ENCODE results near the gene GET4. TPM values are rescaled to one million over a fixed set of nuclear protein-coding genes. Genes with fewer than 3 reads are reported as not detected.
"Not testable (repeated sequence)": the region's sequence is repeated elsewhere in the genome, so short reads cannot be mapped to it uniquely, and the experiment has no call there.

The GET4 gene
- total RNA-seq, 2 donors from 2014 or later: 32.5 to 34.1 TPM

- H3K36me3 Mint-ChIP-seq: peaks cover 5 to 11% of the 10 kb centered on the region in 2 donors
- ATAC-seq (no peak), DNase-seq (ENCODE audit: low spot score in 2 of 2) (no peak)
- H3K9me3 Mint-ChIP-seq: no peaks in the 10 kb centered on the region
- H3K27ac Mint-ChIP-seq: peak overlapping the region; percentile 9 to 87
Measured at GRCh38 chr7:859359-860030, 16.9 kb upstream of the GET4 start.

GRCh38 chr7:860149-860548 lies 16.2 kb upstream of the GET4 start:
- peak overlapping the region; percentile 9 to 29 for H3K27ac Mint-ChIP-seq

GRCh38 chr7:861222-861621 lies 15.1 kb upstream of the GET4 start:
- Mint-ChIP-seq H3K9me3 (no peaks in the 10 kb centered on the region), H3K36me3 (peaks cover 5 to 11% of the 10 kb centered on the region in 2 donors), H3K27ac (peak overlapping the region in 1 of 2 donors; percentile 89)
- DNase-seq (ENCODE audit: low spot score in 2 of 2) (no peak), ATAC-seq (no peak)

More at GRCh38 chr7:860149-860548, 16.2 kb upstream of the GET4 start:
- DNase-seq (ENCODE audit: low spot score in 2 of 2): no peak
- Mint-ChIP-seq H3K9me3 (no peaks in the 10 kb centered on the region), H3K36me3 (peaks cover 5 to 11% of the 10 kb centered on the region in 2 donors)
- no peak for ATAC-seq

- H3K27ac Mint-ChIP-seq: peak overlapping the region in 1 of 2 donors; percentile 89
- DNase-seq (ENCODE audit: low spot score in 2 of 2) (no peak), ATAC-seq (no peak)
- H3K36me3 Mint-ChIP-seq: peaks cover 5 to 11% of the 10 kb centered on the region in 2 donors
- H3K9me3 Mint-ChIP-seq: no peaks in the 10 kb centered on the region
Measured at GRCh38 chr7:862157-862556, 14.2 kb upstream of the GET4 start.

GRCh38 chr7:863106-863505 lies 13.2 kb upstream of the GET4 start:
- DNase-seq (ENCODE audit: low spot score in 2 of 2) (no peak), ATAC-seq (no peak)
- no peak overlapping the region for H3K27ac Mint-ChIP-seq
- H3K9me3 Mint-ChIP-seq: no peaks in the 10 kb centered on the region
- H3K36me3 Mint-ChIP-seq: peaks cover 5 to 11% of the 10 kb centered on the region in 2 donors

- H3K27ac Mint-ChIP-seq: no peak overlapping the region
- ATAC-seq: no peak
- DNase-seq (ENCODE audit: low spot score in 2 of 2): no peak
- H3K9me3 Mint-ChIP-seq: no peaks in the 10 kb centered on the region
- H3K36me3 Mint-ChIP-seq: peaks cover 0 to 14% of the 10 kb centered on the region in 2 donors
Measured at GRCh38 chr7:865921-866320, 10.4 kb upstream of the GET4 start.

- DNase-seq (ENCODE audit: low spot score in 2 of 2): no peak
- Mint-ChIP-seq H3K36me3 (peaks cover 0 to 13% of the 10 kb centered on the region in 2 donors), H3K9me3 (no peaks in the 10 kb centered on the region), H3K27ac (peak overlapping the region in 1 of 2 donors; percentile 92)
- ATAC-seq: no peak
Measured at GRCh38 chr7:867001-867405, 9.4 kb upstream of the GET4 start.

- ATAC-seq (peak in 1 of 2 donors; percentile 9), DNase-seq (ENCODE audit: low spot score in 2 of 2) (no peak)
- Mint-ChIP-seq H3K36me3 (peaks cover 0 to 13% of the 10 kb centered on the region in 2 donors), H3K9me3 (no peaks in the 10 kb centered on the region), H3K27ac (peak overlapping the region in 1 of 2 donors; percentile 1)
Measured at GRCh38 chr7:867406-868188, 8.8 kb upstream of the GET4 start.

GRCh38 chr7:868189-868486 lies 8.2 kb upstream of the GET4 start:
- no peak for DNase-seq (ENCODE audit: low spot score in 2 of 2)
- peaks cover 2 to 13% of the 10 kb centered on the region in 2 donors for H3K36me3 Mint-ChIP-seq
- no peak overlapping the region for H3K27ac Mint-ChIP-seq
- no peak for ATAC-seq
- no peaks in the 10 kb centered on the region for H3K9me3 Mint-ChIP-seq

- H3K9me3 Mint-ChIP-seq: no peaks in the 10 kb centered on the region
- peaks cover 10 to 13% of the 10 kb centered on the region in 2 donors for H3K36me3 Mint-ChIP-seq
- ATAC-seq (no peak), DNase-seq (ENCODE audit: low spot score in 2 of 2) (no peak)
- peak overlapping the region in 1 of 2 donors; percentile 29 for H3K27ac Mint-ChIP-seq
Measured at GRCh38 chr7:869348-869747, 7.0 kb upstream of the GET4 start.

GRCh38 chr7:871900-872537 lies 4.3 kb upstream of the GET4 start:
- DNase-seq (ENCODE audit: low spot score in 2 of 2): no peak
- no peaks in the 10 kb centered on the region for H3K9me3 Mint-ChIP-seq
- peaks cover 10 to 13% of the 10 kb centered on the region in 2 donors for H3K36me3 Mint-ChIP-seq
- H3K27ac Mint-ChIP-seq: peak overlapping the region in 1 of 2 donors; percentile 60
- ATAC-seq: no peak

- peaks cover 10 to 13% of the 10 kb centered on the region in 2 donors for H3K36me3 Mint-ChIP-seq
- ATAC-seq, H3K9me3 Mint-ChIP-seq: not testable (repeated sequence)
Measured at GRCh38 chr7:872685-873084, 3.7 kb upstream of the GET4 start.

GRCh38 chr7:873367-874002 lies 2.9 kb upstream of the GET4 start:
- no peaks in the 10 kb centered on the region for H3K9me3 Mint-ChIP-seq
- H3K36me3 Mint-ChIP-seq: peaks cover 10 to 13% of the 10 kb centered on the region in 2 donors
- ATAC-seq (peak; percentile 21 to 38), DNase-seq (ENCODE audit: low spot score in 2 of 2) (peak; percentile 73 to 77)
- H3K27ac Mint-ChIP-seq: peak overlapping the region; percentile 22 to 78

More at GRCh38 chr7:872685-873084, 3.7 kb upstream of the GET4 start:
- H3K27ac Mint-ChIP-seq: peak overlapping the region in 1 of 2 donors; percentile 78
- not testable (repeated sequence) for DNase-seq (ENCODE audit: low spot score in 2 of 2)

- no peak for DNase-seq (ENCODE audit: low spot score in 2 of 2)
Measured at GRCh38 chr7:874031-874749, 2.2 kb upstream of the GET4 start.

GRCh38 chr7:875051-875450 lies 1.3 kb upstream of the GET4 start:
- Mint-ChIP-seq H3K27ac (no peak overlapping the region), H3K36me3 (peaks cover 8 to 10% of the 10 kb centered on the region in 2 donors), H3K9me3 (no peaks in the 10 kb centered on the region)
- no peak for DNase-seq (ENCODE audit: low spot score in 2 of 2)
- ATAC-seq: no peak

More at GRCh38 chr7:874031-874749, 2.2 kb upstream of the GET4 start:
- ATAC-seq: no peak
- H3K27ac Mint-ChIP-seq: peak overlapping the region; percentile 22 to 78
- H3K36me3 Mint-ChIP-seq: peaks cover 10 to 11% of the 10 kb centered on the region in 2 donors
- H3K9me3 Mint-ChIP-seq: no peaks in the 10 kb centered on the region

- Mint-ChIP-seq H3K36me3 (peaks cover 7 to 10% of the 10 kb centered on the region in 2 donors), H3K27ac (peak overlapping the region in 1 of 2 donors; percentile 51), H3K9me3 (no peaks in the 10 kb centered on the region)
- ATAC-seq: no peak
- no peak for DNase-seq (ENCODE audit: low spot score in 2 of 2)
Measured at GRCh38 chr7:875476-876076, 778 bp upstream of the GET4 start.
